Measurements from ENCODE around the gene TMEM273. TPM values are rescaled to one million over a fixed set of nuclear protein-coding genes. Genes with fewer than 3 reads are reported as not detected.

The TMEM273 gene
- total RNA-seq, 6 experiments from 2014 or later = 0.86 to 5.3 (median 2.3) TPM

GRCh38 chr10:49129376-49129775, 58.8 kb downstream of the TMEM273 start:
- DNase-seq = no peak
- ATAC-seq = no peak
- intact Hi-C loops (cut with DNase I) = no loop called here

DNA sequence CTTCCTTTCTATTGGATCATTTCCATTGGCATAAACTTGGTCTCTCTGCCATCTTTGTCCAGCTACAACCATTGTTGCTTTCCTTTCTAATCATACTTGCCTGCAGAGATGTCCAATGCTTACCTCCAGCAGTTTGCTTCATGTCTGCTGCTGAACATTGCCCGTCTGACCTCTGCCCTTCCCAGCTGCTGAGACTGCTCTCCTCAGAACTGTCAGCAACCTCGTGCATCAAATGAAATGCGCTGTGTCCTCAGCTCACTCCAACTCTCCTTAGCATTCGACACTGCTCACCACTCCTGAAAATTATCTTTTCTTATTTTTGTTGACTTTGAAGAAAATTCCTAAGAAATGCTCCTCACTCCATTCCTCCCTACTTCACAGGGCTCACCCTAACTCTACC, 59.3 kb downstream of the TMEM273 start:
- Histone ChIP-seq H3K9me3 (no peaks in the 10 kb centered on the region), H3K4me3 (no peak overlapping the region), H3K36me3 (no peaks in the 10 kb centered on the region), H3K4me1 (no peaks in the 10 kb centered on the region), H3K27me3 (no peaks in the 10 kb centered on the region), H3K27ac (no peak overlapping the region)
- no peak for DNase-seq
- intact Hi-C loops (cut with DNase I) = no loop called here
- TF ChIP-seq POLR2A (IDR thresholded peaks at IDR 0.05) = no peak
- WGBS (ENCODE audit: insufficient coverage, low coverage, low lambda C conversion rate, missing lambda C conversion rate) = 73% methylated on average over 4 of the region's 4 CpGs
- ATAC-seq = no peak

More at GRCh38 chr10:49129376-49129775, 58.8 kb downstream of the TMEM273 start:
- Histone ChIP-seq H3K4me3 (no peak overlapping the region), H3K9me3 (no peaks in the 10 kb centered on the region), H3K4me1 (no peaks in the 10 kb centered on the region), H3K36me3 (no peaks in the 10 kb centered on the region), H3K27ac (no peak overlapping the region), H3K27me3 (no peaks in the 10 kb centered on the region)
- WGBS (ENCODE audit: insufficient coverage, low coverage, low lambda C conversion rate, missing lambda C conversion rate) = 82% methylated on average over 1 of the region's 1 CpG
- no peak for TF ChIP-seq POLR2A (IDR thresholded peaks at IDR 0.05)
- TF ChIP-seq, protein P1, sequence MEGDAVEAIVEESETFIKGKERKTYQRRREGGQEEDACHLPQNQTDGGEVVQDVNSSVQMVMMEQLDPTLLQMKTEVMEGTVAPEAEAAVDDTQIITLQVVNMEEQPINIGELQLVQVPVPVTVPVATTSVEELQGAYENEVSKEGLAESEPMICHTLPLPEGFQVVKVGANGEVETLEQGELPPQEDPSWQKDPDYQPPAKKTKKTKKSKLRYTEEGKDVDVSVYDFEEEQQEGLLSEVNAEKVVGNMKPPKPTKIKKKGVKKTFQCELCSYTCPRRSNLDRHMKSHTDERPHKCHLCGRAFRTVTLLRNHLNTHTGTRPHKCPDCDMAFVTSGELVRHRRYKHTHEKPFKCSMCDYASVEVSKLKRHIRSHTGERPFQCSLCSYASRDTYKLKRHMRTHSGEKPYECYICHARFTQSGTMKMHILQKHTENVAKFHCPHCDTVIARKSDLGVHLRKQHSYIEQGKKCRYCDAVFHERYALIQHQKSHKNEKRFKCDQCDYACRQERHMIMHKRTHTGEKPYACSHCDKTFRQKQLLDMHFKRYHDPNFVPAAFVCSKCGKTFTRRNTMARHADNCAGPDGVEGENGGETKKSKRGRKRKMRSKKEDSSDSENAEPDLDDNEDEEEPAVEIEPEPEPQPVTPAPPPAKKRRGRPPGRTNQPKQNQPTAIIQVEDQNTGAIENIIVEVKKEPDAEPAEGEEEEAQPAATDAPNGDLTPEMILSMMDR (IDR thresholded peaks at IDR 0.05) = no peak

- DNase-seq (no peak), ATAC-seq (no peak)
- 75% methylated on average over 7 of the region's 7 CpGs for WGBS (ENCODE audit: insufficient coverage, low coverage, low lambda C conversion rate, missing lambda C conversion rate)
- Histone ChIP-seq H3K9me3 (no peaks in the 10 kb centered on the region), H3K4me3 (no peak overlapping the region), H3K36me3 (no peaks in the 10 kb centered on the region), H3K27me3 (no peaks in the 10 kb centered on the region), H3K4me1 (no peaks in the 10 kb centered on the region), H3K27ac (no peak overlapping the region)
- intact Hi-C loops (cut with DNase I) = no loop called here
- TF ChIP-seq, protein P1 (IDR thresholded peaks at IDR 0.05) = no peak
- TF ChIP-seq POLR2A (IDR thresholded peaks at IDR 0.05) = no peak
These were observed 63.9 kb downstream of the TMEM273 start for GRCh38 chr10:49123981-49124950.

GRCh38 chr10:49120911-49121310, 67.3 kb downstream of the TMEM273 start:
- no peak overlapping the region for H3K27ac ChIP-seq
- H3K36me3 ChIP-seq = no peaks in the 10 kb centered on the region
- no peaks in the 10 kb centered on the region for H3K27me3 ChIP-seq
- WGBS (ENCODE audit: insufficient coverage, low coverage, low lambda C conversion rate, missing lambda C conversion rate) = 75% methylated on average over 3 of the region's 3 CpGs
- DNase-seq (no peak), ATAC-seq (no peak)
- no peaks in the 10 kb centered on the region for H3K9me3 ChIP-seq
- TF ChIP-seq, protein P1 (IDR thresholded peaks at IDR 0.05) = no peak
- no peak for TF ChIP-seq POLR2A (IDR thresholded peaks at IDR 0.05)
- intact Hi-C loops (cut with DNase I) = no loop called here
- H3K4me1 ChIP-seq = peaks cover 0 to 17% (median 0%) of the 10 kb centered on the region in 4 donors
- no peak overlapping the region for H3K4me3 ChIP-seq

DNA sequence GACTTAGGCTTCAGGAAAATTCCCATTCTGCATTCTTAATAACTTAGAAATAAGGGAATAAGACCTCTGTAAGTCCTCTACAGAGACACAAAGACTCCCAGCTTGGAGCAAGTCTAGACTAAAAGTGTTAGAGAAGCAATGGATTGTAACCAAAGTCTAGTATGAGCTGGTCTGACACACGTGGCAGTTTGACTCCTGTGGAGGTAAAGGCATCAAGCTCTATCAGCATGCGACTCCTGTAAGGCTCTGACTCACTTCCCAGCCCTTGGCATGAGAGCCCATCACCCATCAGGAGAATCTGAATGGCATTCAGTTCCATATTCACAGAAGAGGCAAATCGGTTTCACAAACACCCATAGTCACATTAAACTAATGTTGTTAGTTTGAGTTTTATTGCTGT, 68.4 kb downstream of the TMEM273 start:
- TF ChIP-seq, protein P1 (IDR thresholded peaks at IDR 0.05) = no peak
- no peak for TF ChIP-seq POLR2A (IDR thresholded peaks at IDR 0.05)
- Histone ChIP-seq H3K4me1 (peaks cover 0 to 21% (median 0%) of the 10 kb centered on the region in 4 donors), H3K4me3 (no peak overlapping the region), H3K27ac (no peak overlapping the region), H3K9me3 (no peaks in the 10 kb centered on the region), H3K27me3 (no peaks in the 10 kb centered on the region), H3K36me3 (no peaks in the 10 kb centered on the region)
- intact Hi-C loops (cut with DNase I) = no loop called here
- DNase-seq = no peak
- ATAC-seq = no peak
- 42% methylated on average over 2 of the region's 3 CpGs for WGBS (ENCODE audit: insufficient coverage, low coverage, low lambda C conversion rate, missing lambda C conversion rate)
